HepG2 (cell line): ENCODE measurements around the gene SOX9. TPM values are rescaled to one million over a fixed set of nuclear protein-coding genes. Genes with fewer than 3 reads are reported as not detected.

ENCODE experiments used
- ATAC-seq: fragments of 200-7000 bp; cut with Tn5 transposase; 3 replicates; pipeline ENCODE4 v1.9.1; 2020; ENCODE audit warnings: mild to moderate bottlenecking, moderate library complexity
- BruUV-seq: library from RNA; stranded (reverse); fragments of 400-500 nt; replicated peaks from 2 replicates; lab custom pipeline; 2021; lab: Mats Ljungman, UMichigan
- CTCF ChIA-PET: fragments of 300-600 bp; formaldehyde crosslinking; extraction: SDS; loops from one replicate; lab custom pipeline; 2021; ENCODE audit warnings: low total read pairs, inconsistent platforms, low intra/inter-chr PET ratio; lab: Yijun Ruan, JAX
- POLR2A ChIA-PET: fragments of 350-600 bp; sonication (Branson Sonifier 250); formaldehyde crosslinking; loops from one replicate; lab custom pipeline; 2020; ENCODE audit warnings: antibody characterized with exemption, inconsistent platforms; lab: Yijun Ruan, JAX
- DNase-seq: peaks from one replicate; pipeline ENCODE4 v3.0.0-alpha.2; 2015; ENCODE audit warnings: low spot score
- FAIRE-seq: peaks from 3 replicates; lab custom pipeline; 2011; peaks lifted over from hg19 to GRCh38; lab: Jason Lieb, UNC
- H2AFZ ChIP-seq: one replicate; pipeline ENCODE4 v1.6.1; 2011; ENCODE audit warnings: low read length, inconsistent platforms
- H3K27ac ChIP-seq: fragments of 300-600 bp; 3 replicates; pipeline ENCODE4 v1.8.0; 2011; ENCODE audit warnings: mixed run types, mild to moderate bottlenecking, mixed read lengths, low read length, inconsistent platforms; ENCODE audit not compliant: insufficient read depth; ENCODE audit errors: extremely low read length
- H3K27me3 ChIP-seq, 2 experiments: fragments of 200-600 bp in 1 of 2; 2 replicates in 1 of 2; 3 replicates in 1 of 2; pipeline versions ENCODE4 v1.6.0 to v1.8.0; 2011; ENCODE audit warnings: low read length in 2 of 2, mild to moderate bottlenecking in 2 of 2, moderate library complexity in 2 of 2, inconsistent platforms in 1 of 2; ENCODE audit not compliant: insufficient read depth in 2 of 2, control insufficient read depth in 1 of 2
- H3K36me3 ChIP-seq, 2 experiments: fragments of 200-600 bp in 1 of 2; replicated peaks in 1 of 2; 2 replicates in 1 of 2; 3 replicates in 1 of 2; pipeline versions ENCODE4 v1.5.1 to v1.8.0; 2011; ENCODE audit warnings: low read length in 2 of 2, inconsistent platforms in 1 of 2; ENCODE audit not compliant: insufficient read depth in 2 of 2, control insufficient read depth in 1 of 2
- H3K4me1 ChIP-seq: 2 replicates; pipeline ENCODE4 v1.5.1; 2012; ENCODE audit warnings: low read length, inconsistent platforms; ENCODE audit not compliant: insufficient read depth
- H3K4me2 ChIP-seq: 2 replicates; pipeline ENCODE4 v1.6.0; 2011; ENCODE audit warnings: low read depth, low read length, inconsistent platforms
- H3K4me3 ChIP-seq, 3 experiments: fragments of 200-600 bp in 1 of 3; sonication (generic), shearing (Covaris generic) in 1 of 3; replicated peaks in 1 of 3; 2 replicates each; pipeline ENCODE4 v1.5.1; 2011 to 2016; ENCODE audit warnings: low read length in 3 of 3, inconsistent platforms in 2 of 3, low read depth in 2 of 3, mild to moderate bottlenecking in 2 of 3, control low read depth in 1 of 3, mixed read lengths in 1 of 3; ENCODE audit not compliant: insufficient read depth in 1 of 3
- H3K79me2 ChIP-seq: one replicate; pipeline ENCODE4 v1.6.1; 2011; ENCODE audit warnings: low read length, inconsistent platforms; ENCODE audit not compliant: insufficient read depth
- H3K9ac ChIP-seq: 2 replicates; pipeline ENCODE4 v1.6.0; 2011; ENCODE audit warnings: mild to moderate bottlenecking, low read depth, low read length, inconsistent platforms; ENCODE audit not compliant: insufficient read depth
- H3K9me3 ChIP-seq: 2 replicates; pipeline ENCODE4 v1.5.1; 2012; ENCODE audit warnings: mild to moderate bottlenecking, low read length
- H4K20me1 ChIP-seq: 2 replicates; pipeline ENCODE4 v1.6.0; 2011; ENCODE audit warnings: inconsistent platforms, mild to moderate bottlenecking, low read length, moderate library complexity; ENCODE audit not compliant: insufficient read depth
- ATF7 ChIP-seq, 2 experiments: fragments of 450-650 bp in 1 of 2; sonication (generic) in 1 of 2; formaldehyde crosslinking in 1 of 2; IDR thresholded peaks; 2 replicates each; pipeline versions ENCODE4 v1.4.0 to v1.6.1; 2016 to 2020; ENCODE audit warnings: antibody characterized with exemption in 1 of 2, mild to moderate bottlenecking in 1 of 2, missing genetic modification reagents in 1 of 2
- ELF1 ChIP-seq: sonication (generic); formaldehyde crosslinking; IDR thresholded peaks from 2 replicates; pipeline ENCODE4 v1.4.0; 2020; ENCODE audit warnings: missing genetic modification reagents
- FOXA3 ChIP-seq: IDR thresholded peaks from 2 replicates; pipeline ENCODE4 v1.6.1; 2016; ENCODE audit warnings: missing genetic modification reagents, missing compliant biosample characterization
- KDM5A ChIP-seq: fragments of 200-600 bp; sonication (generic); IDR thresholded peaks from 2 replicates; pipeline ENCODE4 v1.7.0; 2018; ENCODE audit warnings: antibody characterized with exemption, mild to moderate bottlenecking, low read length, borderline replicate concordance
- NCOA1 ChIP-seq: sonication (generic); formaldehyde crosslinking; IDR thresholded peaks from 2 replicates; pipeline ENCODE4 v1.9.0; 2021; ENCODE audit warnings: missing genetic modification reagents
- SRSF9 ChIP-seq: fragments of 200-400 bp; formaldehyde crosslinking; IDR thresholded peaks from 2 replicates; pipeline ENCODE4 v1.6.1; 2018; ENCODE audit warnings: borderline replicate concordance, mild to moderate bottlenecking, low read depth, low read length; ENCODE audit not compliant: insufficient read depth, poor library complexity, severe bottlenecking
- TARDBP ChIP-seq: sonication (generic); formaldehyde crosslinking; IDR thresholded peaks from 2 replicates; pipeline ENCODE4 v1.8.0; 2022; ENCODE audit warnings: mild to moderate bottlenecking, missing genetic modification reagents
- TEAD3 ChIP-seq: optimal IDR thresholded peaks from 2 replicates; pipeline ENCODE3; 2016; ENCODE audit warnings: borderline replicate concordance
- ZFP62 ChIP-seq: sonication (generic); formaldehyde crosslinking; IDR thresholded peaks from 2 replicates; pipeline ENCODE4 v1.4.0; 2020; ENCODE audit warnings: missing genetic modification reagents
- ZNF143 ChIP-seq: sonication (generic); formaldehyde crosslinking; IDR thresholded peaks from 2 replicates; pipeline ENCODE4 v1.4.0; 2020; ENCODE audit warnings: missing genetic modification reagents
- ZNF17 ChIP-seq: sonication (generic); formaldehyde crosslinking; IDR thresholded peaks from 2 replicates; pipeline ENCODE4 v1.5.0; 2020; ENCODE audit warnings: mild to moderate bottlenecking, missing genetic modification reagents
- ZNF33B ChIP-seq: sonication (generic); formaldehyde crosslinking; IDR thresholded peaks from 2 replicates; pipeline ENCODE4 v1.5.1; 2020; ENCODE audit warnings: mild to moderate bottlenecking, missing genetic modification reagents
- ZNF510 ChIP-seq: sonication (generic); formaldehyde crosslinking; IDR thresholded peaks from 2 replicates; pipeline ENCODE4 v1.4.0; 2020; ENCODE audit warnings: low read depth, mild to moderate bottlenecking, missing genetic modification reagents
- ZNF781 ChIP-seq: sonication (generic); formaldehyde crosslinking; IDR thresholded peaks from 2 replicates; pipeline ENCODE4 v1.5.1; 2020; ENCODE audit warnings: borderline replicate concordance, mild to moderate bottlenecking, missing genetic modification reagents; ENCODE audit errors: not compliant biosample characterization
- WGBS: methylation state at CpG from one replicate; pipeline ENCODE4 v1.1.6; 2017; ENCODE audit warnings: low lambda C conversion rate; 5-methylcytosine and 5-hydroxymethylcytosine counted together
- in situ Hi-C: cut with HindIII; loops from 2 replicates; pipeline ENCODE4 v1.10.0; 2017; ENCODE audit warnings: low pct_unique_long_range_greater_than_20kb; ENCODE audit not compliant: extremely low pct_ligation_motif_present
- intact Hi-C: fragments of 100-400 bp; cut with micrococcal nuclease; formaldehyde crosslinking; loops from one replicate; pipeline ENCODE4 v1.10.0; 2022; ENCODE audit not compliant: unreplicated experiment
- polyA plus RNA-seq, 8 experiments: library from polyadenylated mRNA; depleted of rRNA in 3 of 8; stranded (reverse) in 7 of 8; unstranded in 1 of 8; fragments of >200 nt; fragmentation: Illumina TruSeq in 4 of 8; extraction: Trizol in 4 of 8; gene quantifications; 2 replicates each; pipeline versions ENCODE4 v1.2.1 to v1.2.3, GENCODE V29; 2011 to 2016; ENCODE audit warnings: low read depth in 4 of 8, missing spikeins in 1 of 8, mixed read lengths in 1 of 8; ENCODE audit not compliant: insufficient read depth in 1 of 8
- total RNA-seq, 5 experiments: library from RNA; depleted of rRNA; stranded (reverse); fragments of >200 nt; fragmentation: Illumina TruSeq; extraction: Trizol; gene quantifications; 2 replicates each; pipeline ENCODE4 v1.2.3, GENCODE V29; 2016; ENCODE audit warnings: low read depth in 1 of 5
- TF ChIP-seq, protein P1 (sequence below): sonication (generic); formaldehyde crosslinking; IDR thresholded peaks from 2 replicates; pipeline ENCODE4 v1.8.1; 2023; ENCODE audit warnings: missing genetic modification reagents, inconsistent platforms, borderline replicate concordance
- TF ChIP-seq, protein P2 (sequence below): IDR thresholded peaks from 2 replicates; pipeline ENCODE4 v1.6.1; 2016; ENCODE audit warnings: missing biosample characterization, missing genetic modification reagents, low read depth

Gene SOX9
- total and polyA plus RNA-seq, 2 of the 13 experiments (the other 11 are each of a cell fraction or from before 2014, with no cell fraction given) = 16.1 to 27.6 TPM

DNA sequence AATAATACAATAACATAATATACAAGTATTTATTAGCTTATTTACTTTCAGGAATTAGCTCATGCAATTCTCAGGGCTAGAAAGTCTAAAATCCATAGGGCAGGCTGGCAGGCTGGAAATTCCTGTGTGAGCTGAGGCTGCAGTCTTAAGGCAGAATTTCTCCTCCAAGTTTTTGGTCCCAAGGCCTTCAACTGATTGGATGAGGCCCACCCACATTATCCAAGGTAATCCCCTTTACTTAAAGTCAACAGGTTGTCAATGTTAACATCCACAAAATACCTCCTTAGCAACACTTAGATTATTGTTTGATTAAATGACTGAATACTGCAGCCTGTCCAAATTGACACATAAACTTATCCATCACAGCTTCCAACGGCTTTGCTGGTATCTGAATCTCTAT, 32.9 kb upstream of the SOX9 start:
- no peaks in the 10 kb centered on the region for H4K20me1 ChIP-seq
- no peak overlapping the region for H3K9ac ChIP-seq
- no peak for FAIRE-seq
- intact Hi-C loops (no loop called here), in situ Hi-C loops (no loop called here)
- WGBS = 71% methylated on average over 1 of the region's 1 CpG
- H3K27me3 ChIP-seq = no peaks in the 10 kb centered on the region
- POLR2A ChIA-PET = interaction anchor here (0.8 kb wide), 1 partner anchor 39 kb away, joined by 3 read pairs; no protein-coding TSS in a partner anchor
- H3K4me2 ChIP-seq = no peak overlapping the region
- no peaks in the 10 kb centered on the region for H3K9me3 ChIP-seq
- no peak overlapping the region for H2AFZ ChIP-seq
- no peak overlapping the region for H3K4me3 ChIP-seq
- no peak overlapping the region for H3K27ac ChIP-seq
- ATAC-seq = no peak
- no peaks in the 10 kb centered on the region for H3K79me2 ChIP-seq
- no peak for DNase-seq
- BruUV-seq = no TSS peak
- no peaks in the 10 kb centered on the region for H3K36me3 ChIP-seq
- TF ChIP-seq TARDBP (CRISPR knock-in tag) = no peak
- TF ChIP-seq SRSF9 = no peak
- TF ChIP-seq ZFP62 (CRISPR knock-in tag) = no peak
- no peak for TF ChIP-seq TEAD3 (CRISPR knock-in tag)
- no peak for TF ChIP-seq ZNF510 (CRISPR knock-in tag)
- no peak for TF ChIP-seq NCOA1 (CRISPR knock-in tag)
- H3K4me1 ChIP-seq = peaks cover 22% of the 10 kb centered on the region
- CTCF ChIA-PET = no interaction called here

DNA sequence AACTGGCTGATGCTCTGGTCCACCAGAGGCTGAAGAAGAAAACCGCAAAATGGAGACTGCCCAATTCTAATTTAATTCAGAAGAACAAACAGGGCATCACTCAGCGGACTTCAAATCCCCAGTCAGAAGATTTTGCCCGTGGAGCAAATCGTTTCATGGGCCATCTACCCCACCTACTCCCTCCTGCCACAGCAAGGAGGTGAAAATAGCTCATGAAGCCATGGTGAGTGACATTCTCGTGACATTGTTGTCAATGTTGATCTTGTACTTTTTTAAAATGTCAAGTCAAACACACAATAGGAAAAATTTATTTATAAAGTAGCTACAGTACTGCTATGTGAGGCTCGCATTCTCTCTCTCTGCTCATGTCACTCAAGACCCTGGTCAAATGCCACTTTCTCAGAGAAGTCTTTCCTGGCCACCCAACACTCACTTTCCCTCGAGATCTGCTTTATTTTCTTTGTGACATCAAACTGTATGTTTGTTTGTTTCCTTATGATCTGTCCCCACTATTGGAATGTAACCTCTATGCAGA, 31.3 kb upstream of the SOX9 start:
- CTCF ChIA-PET = no interaction called here
- no peak for FAIRE-seq
- no TSS peak for BruUV-seq
- TF ChIP-seq FOXA3 (CRISPR knock-in tag) (no peak), ZNF781 (no peak), ELF1 (CRISPR knock-in tag) (no peak), ZNF17 (CRISPR knock-in tag) (no peak), ZNF33B (no peak), ZNF143 (CRISPR knock-in tag) (no peak), ATF7 (IDR thresholded peaks at IDR 0.05) (no peak), ATF7 (CRISPR knock-in tag; IDR thresholded peaks at IDR 0.05) (no peak), KDM5A (no peak)
- TF ChIP-seq, protein P1, sequence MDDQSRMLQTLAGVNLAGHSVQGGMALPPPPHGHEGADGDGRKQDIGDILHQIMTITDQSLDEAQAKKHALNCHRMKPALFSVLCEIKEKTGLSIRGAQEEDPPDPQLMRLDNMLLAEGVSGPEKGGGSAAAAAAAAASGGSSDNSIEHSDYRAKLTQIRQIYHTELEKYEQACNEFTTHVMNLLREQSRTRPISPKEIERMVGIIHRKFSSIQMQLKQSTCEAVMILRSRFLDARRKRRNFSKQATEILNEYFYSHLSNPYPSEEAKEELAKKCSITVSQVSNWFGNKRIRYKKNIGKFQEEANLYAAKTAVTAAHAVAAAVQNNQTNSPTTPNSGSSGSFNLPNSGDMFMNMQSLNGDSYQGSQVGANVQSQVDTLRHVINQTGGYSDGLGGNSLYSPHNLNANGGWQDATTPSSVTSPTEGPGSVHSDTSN (CRISPR knock-in tag) = no peak
- TF ChIP-seq, protein P2, sequence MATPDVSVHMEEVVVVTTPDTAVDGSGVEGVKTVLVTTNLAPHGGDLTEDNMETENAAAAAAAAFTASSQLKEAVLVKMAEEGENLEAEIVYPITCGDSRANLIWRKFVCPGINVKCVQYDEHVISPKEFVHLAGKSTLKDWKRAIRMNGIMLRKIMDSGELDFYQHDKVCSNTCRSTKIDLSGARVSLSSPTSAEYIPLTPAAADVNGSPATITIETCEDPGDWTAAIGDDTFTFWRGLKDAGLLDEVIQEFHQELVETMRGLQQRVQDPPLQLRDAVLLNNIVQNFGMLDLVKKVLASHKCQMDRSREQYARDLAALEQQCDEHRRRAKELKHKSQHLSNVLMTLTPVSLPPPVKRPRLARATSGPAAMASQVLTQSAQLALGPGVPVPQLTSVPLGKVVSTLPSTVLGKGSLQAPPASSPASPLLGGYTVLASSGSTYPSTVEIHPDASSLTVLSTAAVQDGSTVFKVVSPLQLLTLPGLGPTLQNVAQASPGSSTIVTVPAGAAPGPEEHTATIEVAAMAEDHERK = no peak

More for the DNA sequence above, 31.3 kb upstream of the SOX9 start:
- Histone ChIP-seq H3K9ac (no peak overlapping the region), H3K27me3 (no peaks in the 10 kb centered on the region), H2AFZ (no peak overlapping the region), H4K20me1 (no peaks in the 10 kb centered on the region), H3K4me3 (no peak overlapping the region), H3K4me1 (peaks cover 33% of the 10 kb centered on the region), H3K27ac (no peak overlapping the region), H3K36me3 (no peaks in the 10 kb centered on the region), H3K9me3 (no peaks in the 10 kb centered on the region), H3K4me2 (no peak overlapping the region), H3K79me2 (no peaks in the 10 kb centered on the region)
- in situ Hi-C loops (no loop called here), intact Hi-C loops (no loop called here)
- POLR2A ChIA-PET = interaction anchor here (1.3 kb wide), 1 partner anchor 31 kb away, joined by 4 read pairs; the partner anchor contains the start of gene SOX9
- DNase-seq = no peak
- 80% methylated on average over 7 of the region's 7 CpGs for WGBS
- ATAC-seq = no peak
